Thoracic aorta (tissue), 2 donors: ENCODE data around the gene PDE4B. TPM values are rescaled to one million over a fixed set of nuclear protein-coding genes. Genes with fewer than 3 reads are reported as not detected.

Experiments used
- ATAC-seq: fragments of 150-250 bp; one replicate; pipeline ENCODE4 v1.8.0; 2017; ENCODE audit warnings: low read depth; ENCODE audit not compliant: insufficient number of reproducible peaks, low FRiP score
- DNase-seq: peaks from one replicate; pipeline ENCODE4 v3.0.0-alpha.2; 2020; ENCODE audit warnings: low spot score
- H3K27ac ChIP-seq, 2 donors: fragments of 200-600 bp; sonication (generic); 1 replicate in 1 of 2; 2 replicates in 1 of 2; pipeline ENCODE4 v1.5.1; 2016; ENCODE audit warnings: mild to moderate bottlenecking in 2 of 2, moderate library complexity in 2 of 2
- H3K27me3 ChIP-seq: fragments of 200-600 bp; sonication (generic); replicated peaks from 2 replicates; pipeline ENCODE4 v1.6.0; 2016; ENCODE audit warnings: mild to moderate bottlenecking; ENCODE audit not compliant: insufficient read depth
- H3K36me3 ChIP-seq: fragments of 200-600 bp; sonication (generic); one replicate; pipeline ENCODE4 v1.5.1; 2016
- H3K4me1 ChIP-seq, 2 donors: fragments of 200-600 bp; sonication (generic); 1 replicate in 1 of 2; 2 replicates in 1 of 2; pipeline versions ENCODE4 v1.5.1 to v1.6.0; 2016; ENCODE audit warnings: low read depth in 2 of 2, mild to moderate bottlenecking in 1 of 2; ENCODE audit not compliant: control insufficient read depth in 1 of 2
- H3K4me3 ChIP-seq: fragments of 200-600 bp; sonication (generic); 2 replicates; pipeline ENCODE4 v1.5.1; 2016; ENCODE audit warnings: mild to moderate bottlenecking
- H3K9me3 ChIP-seq: fragments of 200-600 bp; sonication (generic); 2 replicates; pipeline ENCODE4 v1.5.1; 2016
- total RNA-seq, 2 donors: library from RNA; depleted of rRNA; stranded (reverse); fragments of >200 nt; gene quantifications; one replicate each; pipeline versions ENCODE4 v1.1.0 to v1.2.3, GENCODE V29; 2016
- TF ChIP-seq, protein P1 (sequence below): fragments of 200-600 bp; sonication (generic); IDR thresholded peaks from one replicate; pipeline ENCODE4 v1.5.1; 2019; ENCODE audit warnings: antibody characterized with exemption

Gene PDE4B
- total RNA-seq, 2 donors from 2014 or later = 29.0 to 42.4 TPM

DNA sequence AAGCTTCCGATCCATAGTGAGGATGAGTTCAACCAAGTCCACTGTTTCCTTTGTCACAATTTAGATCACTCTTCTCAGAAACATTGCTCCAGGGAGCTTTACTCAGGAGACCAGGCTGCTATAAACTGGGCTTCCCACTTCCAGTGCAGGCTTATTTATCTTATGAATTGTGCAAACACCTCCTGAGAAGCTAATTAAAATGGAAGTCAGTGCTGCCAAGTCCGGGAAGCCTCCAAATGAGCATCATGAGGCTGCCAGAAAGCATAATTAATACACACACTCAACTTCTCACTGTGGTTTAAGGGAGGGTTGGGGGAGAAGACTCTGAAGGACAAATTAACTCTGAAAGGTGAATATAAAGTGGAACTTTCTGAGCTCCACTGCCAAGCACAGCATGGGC is 596.2 kb downstream of the PDE4B start:
- no peaks in the 10 kb centered on the region for H3K27me3 ChIP-seq
- no peaks in the 10 kb centered on the region for H3K9me3 ChIP-seq
- TF ChIP-seq, protein P1, sequence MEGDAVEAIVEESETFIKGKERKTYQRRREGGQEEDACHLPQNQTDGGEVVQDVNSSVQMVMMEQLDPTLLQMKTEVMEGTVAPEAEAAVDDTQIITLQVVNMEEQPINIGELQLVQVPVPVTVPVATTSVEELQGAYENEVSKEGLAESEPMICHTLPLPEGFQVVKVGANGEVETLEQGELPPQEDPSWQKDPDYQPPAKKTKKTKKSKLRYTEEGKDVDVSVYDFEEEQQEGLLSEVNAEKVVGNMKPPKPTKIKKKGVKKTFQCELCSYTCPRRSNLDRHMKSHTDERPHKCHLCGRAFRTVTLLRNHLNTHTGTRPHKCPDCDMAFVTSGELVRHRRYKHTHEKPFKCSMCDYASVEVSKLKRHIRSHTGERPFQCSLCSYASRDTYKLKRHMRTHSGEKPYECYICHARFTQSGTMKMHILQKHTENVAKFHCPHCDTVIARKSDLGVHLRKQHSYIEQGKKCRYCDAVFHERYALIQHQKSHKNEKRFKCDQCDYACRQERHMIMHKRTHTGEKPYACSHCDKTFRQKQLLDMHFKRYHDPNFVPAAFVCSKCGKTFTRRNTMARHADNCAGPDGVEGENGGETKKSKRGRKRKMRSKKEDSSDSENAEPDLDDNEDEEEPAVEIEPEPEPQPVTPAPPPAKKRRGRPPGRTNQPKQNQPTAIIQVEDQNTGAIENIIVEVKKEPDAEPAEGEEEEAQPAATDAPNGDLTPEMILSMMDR = no peak
- no peaks in the 10 kb centered on the region for H3K4me1 ChIP-seq
- ATAC-seq (no peak), DNase-seq (no peak)
- no peaks in the 10 kb centered on the region for H3K36me3 ChIP-seq
- no peak overlapping the region for H3K27ac ChIP-seq
- H3K4me3 ChIP-seq = no peak overlapping the region

DNA sequence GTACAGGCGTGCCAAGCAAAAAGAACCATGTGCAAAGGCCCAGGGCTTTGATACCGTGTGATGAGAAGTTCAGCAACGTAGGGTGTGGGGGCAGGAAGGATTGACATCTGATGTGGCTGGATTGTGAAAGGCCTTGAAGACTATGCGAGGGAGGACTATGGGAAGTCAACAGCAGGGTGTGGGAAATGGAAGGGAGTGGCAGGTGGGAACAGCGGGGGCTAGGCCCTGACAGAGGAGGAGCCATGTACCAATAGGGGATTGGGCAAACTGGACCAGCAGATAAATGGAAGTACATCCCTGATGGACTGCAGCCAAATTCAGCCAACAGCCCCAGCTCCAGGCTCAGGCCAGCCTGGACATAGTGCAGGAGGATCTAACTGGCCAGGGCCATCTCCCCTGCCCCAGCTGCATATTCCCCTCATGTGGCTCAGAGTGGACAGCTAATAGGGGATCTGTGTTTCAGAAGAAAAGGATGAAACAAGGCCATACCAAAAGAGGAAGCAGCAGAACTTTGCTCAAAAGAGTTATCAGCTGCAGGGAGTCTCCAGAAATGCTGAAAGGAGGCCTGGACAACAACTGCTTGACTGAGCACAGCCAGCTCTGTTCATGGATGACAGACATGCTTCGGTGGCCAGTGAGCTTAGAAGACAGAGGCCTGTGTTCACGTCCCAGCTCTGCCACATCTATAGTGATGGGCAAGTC is 601.0 kb downstream of the PDE4B start:
- Histone ChIP-seq H3K27ac (no peak overlapping the region), H3K9me3 (no peaks in the 10 kb centered on the region), H3K27me3 (no peaks in the 10 kb centered on the region), H3K36me3 (no peaks in the 10 kb centered on the region), H3K4me3 (no peak overlapping the region), H3K4me1 (peaks cover 0 to 6% of the 10 kb centered on the region in 2 donors)
- no peak for DNase-seq
- no peak for ATAC-seq
- TF ChIP-seq, protein P1 = no peak

DNA sequence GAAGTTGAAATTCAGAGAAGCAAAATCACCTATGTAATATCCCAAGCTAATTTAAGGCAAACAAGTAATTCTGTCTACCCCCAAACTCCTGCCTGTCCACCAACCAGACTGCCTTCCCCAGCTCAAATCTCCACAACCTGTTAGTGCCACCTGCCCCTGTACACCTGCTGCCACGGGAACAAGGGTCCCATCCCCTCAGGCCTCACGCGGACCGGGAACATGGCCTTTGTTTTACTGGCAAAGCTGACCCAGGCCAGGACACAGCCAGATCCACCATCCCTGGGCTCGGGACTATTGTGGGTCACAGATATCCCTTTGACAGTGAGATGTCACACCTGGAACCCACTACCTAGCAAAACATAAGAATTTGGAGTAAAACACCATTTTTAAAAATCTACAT is 601.9 kb downstream of the PDE4B start:
- H3K36me3 ChIP-seq = no peaks in the 10 kb centered on the region
- no peak overlapping the region for H3K4me3 ChIP-seq
- H3K27ac ChIP-seq = no peak overlapping the region
- DNase-seq (no peak), ATAC-seq (no peak)
- TF ChIP-seq, protein P1 = no peak
- H3K9me3 ChIP-seq = no peaks in the 10 kb centered on the region
- H3K4me1 ChIP-seq = peaks cover 0 to 6% of the 10 kb centered on the region in 2 donors
- no peaks in the 10 kb centered on the region for H3K27me3 ChIP-seq

DNA sequence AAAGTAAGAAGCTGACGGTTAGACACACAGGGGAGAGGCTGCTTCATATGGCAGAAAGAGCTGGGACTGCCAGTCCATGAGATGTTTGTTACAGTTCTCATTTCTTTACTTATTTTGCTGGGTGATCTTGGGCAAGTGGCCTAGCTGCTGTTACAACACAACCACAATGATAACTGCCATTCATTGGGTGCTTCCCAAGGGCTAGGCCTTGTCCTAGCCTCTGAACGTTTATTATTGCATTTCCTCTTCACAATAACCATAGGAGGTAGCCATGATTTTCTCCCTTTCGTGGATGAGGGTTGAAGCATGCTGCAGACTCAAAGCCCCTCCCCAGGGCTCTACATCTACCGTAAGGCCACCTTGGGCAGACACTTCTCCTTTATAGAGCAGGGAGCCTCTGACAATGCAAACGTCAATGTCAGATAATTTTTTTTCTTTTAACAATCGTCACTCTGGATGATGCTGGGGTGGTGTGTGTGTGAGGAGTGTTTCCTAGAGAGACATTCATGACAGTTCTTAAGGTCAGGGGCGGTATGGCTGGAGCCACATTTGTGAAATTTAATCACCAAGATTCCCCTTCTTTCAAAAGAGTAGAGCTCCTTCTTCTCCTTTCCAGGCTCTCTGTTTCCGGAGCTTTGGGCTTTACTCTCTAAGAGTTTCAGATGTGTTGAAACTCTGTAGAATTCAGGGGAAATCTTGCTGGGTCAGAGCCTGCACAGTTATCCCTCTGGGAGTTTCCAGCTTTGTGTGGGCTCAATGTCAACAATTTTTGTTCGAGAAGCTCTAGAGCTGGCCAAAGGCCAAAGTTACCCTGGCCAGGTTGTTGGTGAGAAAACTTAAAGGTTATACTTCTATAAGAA is 602.7 kb downstream of the PDE4B start:
- ATAC-seq (no peak), DNase-seq (no peak)
- Histone ChIP-seq H3K9me3 (no peaks in the 10 kb centered on the region), H3K4me1 (peaks cover 0 to 6% of the 10 kb centered on the region in 2 donors), H3K36me3 (no peaks in the 10 kb centered on the region), H3K27me3 (no peaks in the 10 kb centered on the region), H3K27ac (no peak overlapping the region), H3K4me3 (no peak overlapping the region)
- TF ChIP-seq, protein P1 = no peak

DNA sequence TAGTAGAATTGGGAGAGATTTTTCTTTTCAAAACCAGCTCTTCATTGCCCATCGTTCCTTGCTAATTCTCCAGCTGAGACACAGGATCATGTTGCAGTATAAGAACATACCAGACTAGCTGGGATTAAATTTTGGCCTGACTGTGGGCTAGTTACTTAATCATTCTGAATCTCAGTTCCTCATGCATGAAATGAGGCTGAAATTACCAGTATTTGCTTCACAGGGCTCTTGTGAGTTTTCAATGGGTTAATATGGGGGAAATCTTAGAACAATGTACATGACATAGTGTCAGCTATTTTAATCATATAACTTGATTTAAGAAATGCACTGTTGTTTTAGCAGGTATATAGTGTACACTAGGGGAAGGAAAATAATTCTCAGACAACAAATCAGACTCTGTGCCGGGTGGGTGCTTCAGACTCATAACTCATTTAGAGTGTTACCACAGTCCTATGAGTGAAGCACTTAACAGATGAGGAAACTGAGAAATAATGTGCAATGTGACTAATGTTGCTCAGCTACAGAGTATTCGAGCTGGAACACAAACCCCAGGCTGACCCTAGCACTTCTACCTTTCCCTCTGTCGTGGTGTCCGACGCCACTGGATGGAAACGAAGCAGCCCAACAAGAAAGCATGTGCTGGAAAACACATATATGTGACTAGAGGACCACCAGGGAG is 603.7 kb downstream of the PDE4B start:
- TF ChIP-seq, protein P1 = no peak
- no peak overlapping the region for H3K27ac ChIP-seq
- peaks cover 0 to 6% of the 10 kb centered on the region in 2 donors for H3K4me1 ChIP-seq
- H3K36me3 ChIP-seq = no peaks in the 10 kb centered on the region
- H3K27me3 ChIP-seq = no peaks in the 10 kb centered on the region
- ATAC-seq (no peak), DNase-seq (no peak)
- H3K9me3 ChIP-seq = no peaks in the 10 kb centered on the region
- no peak overlapping the region for H3K4me3 ChIP-seq
